Hepatocyte (in vitro differentiated cells): ENCODE measurements around the gene ZNF710.

Experiments
- CTCF ChIP-seq: fragments of 200-600 bp; sonication (generic); IDR thresholded peaks from 2 replicates; pipeline ENCODE4 v1.5.1; 2016; ENCODE audit warnings: antibody characterized with exemption, mild to moderate bottlenecking; ENCODE audit not compliant: poor library complexity
- EZH2 ChIP-seq: fragments of 200-600 bp; sonication (generic); IDR thresholded peaks from 2 replicates; pipeline ENCODE4 v1.6.1; 2016; ENCODE audit warnings: antibody characterized with exemption, mild to moderate bottlenecking, borderline replicate concordance
- EZH2phosphoT487 ChIP-seq: fragments of 200-600 bp; sonication (generic); IDR thresholded peaks from one replicate; pipeline ENCODE4 v1.6.1; 2018; ENCODE audit warnings: antibody characterized with exemption, mild to moderate bottlenecking, low read depth, moderate library complexity; ENCODE audit not compliant: unreplicated experiment, severe bottlenecking

GRCh38 chr15:90037961-90038631 is 37.0 kb downstream of the ZNF710 start:
- TF ChIP-seq CTCF = no peak
- TF ChIP-seq EZH2phosphoT487 = no peak
- TF ChIP-seq EZH2 = no peak
